CD14-positive monocyte (primary cell): Measurements from ENCODE around the gene CD33. TPM values are rescaled to one million over a fixed set of nuclear protein-coding genes. Genes with fewer than 3 reads are reported as not detected.

Source experiments
- DNase-seq, 3 donors: peaks; one replicate each; pipeline ENCODE4 v3.0.0-alpha.2; 2011 to 2022
- H2AFZ ChIP-seq: 2 replicates; pipeline ENCODE4 v1.6.0; 2012; ENCODE audit warnings: mild to moderate bottlenecking, low read depth, low read length, inconsistent platforms; ENCODE audit not compliant: insufficient read depth, poor library complexity, severe bottlenecking
- H3K27ac ChIP-seq, 2 donors: 1 replicate in 1 of 2; 2 replicates in 1 of 2; pipeline ENCODE4 v1.5.1; 2012 to 2013; ENCODE audit warnings: low read length in 2 of 2, control low read depth in 1 of 2, inconsistent platforms in 1 of 2, low read depth in 1 of 2, mild to moderate bottlenecking in 1 of 2
- H3K27me3 ChIP-seq, 2 donors: one replicate each; pipeline versions ENCODE4 v1.6.0 to v1.6.1; 2011 to 2013; ENCODE audit warnings: low read length in 2 of 2; ENCODE audit not compliant: control insufficient read depth in 2 of 2, insufficient read depth in 2 of 2
- H3K36me3 ChIP-seq, 2 donors: replicated peaks in 1 of 2; 1 replicate in 1 of 2; 2 replicates in 1 of 2; pipeline versions ENCODE4 v1.5.1 to v1.6.1; 2012 to 2013; ENCODE audit warnings: low read length in 2 of 2, control low read depth in 1 of 2, inconsistent platforms in 1 of 2, mild to moderate bottlenecking in 1 of 2; ENCODE audit not compliant: insufficient read depth in 2 of 2, control insufficient read depth in 1 of 2
- H3K4me1 ChIP-seq, 2 donors: 1 replicate in 1 of 2; 2 replicates in 1 of 2; pipeline versions ENCODE4 v1.5.1 to v1.6.1; 2012 to 2013; ENCODE audit warnings: low read length in 2 of 2, control low read depth in 1 of 2, inconsistent platforms in 1 of 2, mild to moderate bottlenecking in 1 of 2, moderate library complexity in 1 of 2; ENCODE audit not compliant: insufficient read depth in 2 of 2, control insufficient read depth in 1 of 2
- H3K4me2 ChIP-seq: replicated peaks from 2 replicates; pipeline ENCODE3; 2012; ENCODE audit warnings: low read length, moderate library complexity, mild to moderate bottlenecking; ENCODE audit not compliant: poor library complexity, severe bottlenecking; ENCODE audit errors: extremely low read depth
- H3K4me3 ChIP-seq, 3 experiments: fragments of 200-600 bp in 1 of 3; sonication (generic) in 1 of 3; replicated peaks in 1 of 3; 1 replicate in 2 of 3; 2 replicates in 1 of 3; pipeline ENCODE4 v1.5.1; 2011 to 2013; ENCODE audit warnings: low read length in 3 of 3, mild to moderate bottlenecking in 3 of 3, control low read depth in 2 of 3, low read depth in 2 of 3, inconsistent platforms in 1 of 3, moderate library complexity in 1 of 3
- H3K79me2 ChIP-seq: 2 replicates; pipeline ENCODE4 v1.6.0; 2012; ENCODE audit warnings: mild to moderate bottlenecking, control low read depth, inconsistent platforms, low read length, moderate library complexity; ENCODE audit not compliant: insufficient read depth
- H3K9ac ChIP-seq: 2 replicates; pipeline ENCODE4 v1.6.0; 2017; ENCODE audit warnings: low read length, mild to moderate bottlenecking; ENCODE audit not compliant: insufficient read depth, poor library complexity, severe bottlenecking
- H3K9me3 ChIP-seq, 2 donors: replicated peaks in 1 of 2; 1 replicate in 1 of 2; 2 replicates in 1 of 2; pipeline versions ENCODE4 v1.5.1 to v1.6.1; 2012 to 2013; ENCODE audit warnings: low read length in 2 of 2, control low read depth in 1 of 2; ENCODE audit not compliant: control insufficient read depth in 1 of 2, insufficient read depth in 1 of 2
- H4K20me1 ChIP-seq: 2 replicates; pipeline ENCODE4 v1.6.0; 2012; ENCODE audit warnings: mild to moderate bottlenecking, low read length, control low read depth, moderate library complexity; ENCODE audit not compliant: insufficient read depth
- H3K27ac Mint-ChIP-seq, 7 donors: one replicate each; pipeline ENCODE4 v1.8.0; 2020; ENCODE audit warnings: mild to moderate bottlenecking in 7 of 7, mixed read lengths in 7 of 7, moderate library complexity in 6 of 7, inconsistent platforms in 2 of 7
- H3K27me3 Mint-ChIP-seq, 3 donors: one replicate each; pipeline ENCODE4 v1.8.0; 2021 to 2022; ENCODE audit warnings: low read depth in 3 of 3, mild to moderate bottlenecking in 3 of 3, mixed read lengths in 3 of 3, moderate library complexity in 3 of 3, inconsistent platforms in 1 of 3
- H3K36me3 Mint-ChIP-seq, 2 donors: one replicate each; pipeline ENCODE4 v1.8.0; 2020; ENCODE audit warnings: mixed read lengths in 2 of 2, inconsistent platforms in 1 of 2, mild to moderate bottlenecking in 1 of 2
- H3K4me1 Mint-ChIP-seq: one replicate; pipeline ENCODE4 v1.8.0; 2020; ENCODE audit warnings: mild to moderate bottlenecking, mixed read lengths
- H3K4me3 Mint-ChIP-seq, 2 donors: one replicate each; pipeline ENCODE4 v1.8.0; 2020; ENCODE audit warnings: mild to moderate bottlenecking in 2 of 2, mixed read lengths in 2 of 2, moderate library complexity in 1 of 2
- H3K9me3 Mint-ChIP-seq, 7 donors: one replicate each; pipeline ENCODE4 v1.8.0; 2020 to 2022; ENCODE audit warnings: mixed read lengths in 7 of 7, mild to moderate bottlenecking in 6 of 7, moderate library complexity in 6 of 7, inconsistent platforms in 2 of 7
- WGBS: methylation state at CpG from one replicate; pipeline ENCODE4 v1.1.5; 2013; ENCODE audit warnings: missing lambda C conversion rate; ENCODE audit not compliant: insufficient coverage; 5-methylcytosine and 5-hydroxymethylcytosine counted together
- intact Hi-C, 2 donors: fragments of 100-400 bp; cut with micrococcal nuclease; formaldehyde crosslinking; loops; one replicate each; pipeline versions ENCODE4 v1.15.0 to v1.15.1; 2023
- polyA plus RNA-seq, 3 donors: library from polyadenylated mRNA; depleted of rRNA in 1 of 3; unstranded in 2 of 3; stranded (reverse) in 1 of 3; fragments of 300-500 nt in 2 of 3; fragments of >200 nt in 1 of 3; fragmentation: Illumina TruSeq in 2 of 3; gene quantifications; 1 replicate in 2 of 3; 2 replicates in 1 of 3; pipeline ENCODE4 v1.2.3, GENCODE V29; 2012 to 2021
- small RNA-seq: library from RNA; depleted of rRNA; stranded (forward); fragments of <200 nt; gene quantifications from one replicate; pipeline ENCODE3, GENCODE V24; 2012; ENCODE audit warnings: low read depth; ENCODE audit not compliant: insufficient read length
- TF ChIP-seq, protein P1 (sequence below): fragments of 200-600 bp; IDR thresholded peaks from one replicate; pipeline ENCODE4 v1.8.0; 2022; ENCODE audit warnings: antibody characterized with exemption, mild to moderate bottlenecking

CD33 gene
- polyA plus RNA-seq, 3 donors, result 229 to 360 (median 264) TPM

DNA sequence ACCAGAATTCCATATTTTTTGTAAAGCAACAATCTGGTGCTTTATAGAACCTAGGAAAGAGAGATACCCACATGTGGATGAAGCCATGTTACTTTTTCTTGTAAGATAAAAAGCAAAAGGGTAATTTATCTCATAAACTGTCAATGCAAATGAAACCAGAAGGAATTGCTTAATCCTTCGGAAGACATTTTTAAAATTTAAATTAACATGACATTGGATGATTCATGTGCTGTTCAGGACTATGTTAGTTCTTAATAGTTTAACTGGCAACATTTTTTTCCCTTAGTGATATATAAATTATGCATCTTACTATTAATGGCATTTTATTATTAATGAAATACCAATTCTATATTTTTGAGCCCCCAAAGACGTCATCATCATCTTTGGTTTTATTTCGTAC lies 60.8 kb downstream of the CD33 start:
- Histone ChIP-seq H3K4me3 (no peak overlapping the region), H3K36me3 (no peaks in the 10 kb centered on the region), H3K4me1 (no peaks in the 10 kb centered on the region), H3K9me3 (no peaks in the 10 kb centered on the region), H3K9ac (no peak overlapping the region), H3K27me3 (peaks cover 0 to 6% of the 10 kb centered on the region in 2 donors), H3K4me2 (no peak overlapping the region), H4K20me1 (no peaks in the 10 kb centered on the region), H2AFZ (no peak overlapping the region), H3K79me2 (no peaks in the 10 kb centered on the region), H3K27ac (no peak overlapping the region)
- intact Hi-C loops, result no loop called here
- no peaks in the 10 kb centered on the region for H3K4me1 Mint-ChIP-seq
- TF ChIP-seq, protein P1, sequence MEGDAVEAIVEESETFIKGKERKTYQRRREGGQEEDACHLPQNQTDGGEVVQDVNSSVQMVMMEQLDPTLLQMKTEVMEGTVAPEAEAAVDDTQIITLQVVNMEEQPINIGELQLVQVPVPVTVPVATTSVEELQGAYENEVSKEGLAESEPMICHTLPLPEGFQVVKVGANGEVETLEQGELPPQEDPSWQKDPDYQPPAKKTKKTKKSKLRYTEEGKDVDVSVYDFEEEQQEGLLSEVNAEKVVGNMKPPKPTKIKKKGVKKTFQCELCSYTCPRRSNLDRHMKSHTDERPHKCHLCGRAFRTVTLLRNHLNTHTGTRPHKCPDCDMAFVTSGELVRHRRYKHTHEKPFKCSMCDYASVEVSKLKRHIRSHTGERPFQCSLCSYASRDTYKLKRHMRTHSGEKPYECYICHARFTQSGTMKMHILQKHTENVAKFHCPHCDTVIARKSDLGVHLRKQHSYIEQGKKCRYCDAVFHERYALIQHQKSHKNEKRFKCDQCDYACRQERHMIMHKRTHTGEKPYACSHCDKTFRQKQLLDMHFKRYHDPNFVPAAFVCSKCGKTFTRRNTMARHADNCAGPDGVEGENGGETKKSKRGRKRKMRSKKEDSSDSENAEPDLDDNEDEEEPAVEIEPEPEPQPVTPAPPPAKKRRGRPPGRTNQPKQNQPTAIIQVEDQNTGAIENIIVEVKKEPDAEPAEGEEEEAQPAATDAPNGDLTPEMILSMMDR, result no peak
- no peak for DNase-seq
- WGBS, result no CpG with 5 or more reads among the region's 3 CpGs
- H3K27me3 Mint-ChIP-seq, result peaks cover 5 to 19% (median 13%) of the 10 kb centered on the region in 3 donors
- H3K27ac Mint-ChIP-seq, result no peak overlapping the region
- H3K36me3 Mint-ChIP-seq, result no peaks in the 10 kb centered on the region
- peaks cover 0 to 10% (median under 1%) of the 10 kb centered on the region in 7 donors for H3K9me3 Mint-ChIP-seq
- no peak overlapping the region for H3K4me3 Mint-ChIP-seq

Small RNAs within 50 kb of the gene (small RNA-seq; reads per million reads assigned to genes)
- not detected for gene MIR8074

Other genes with a start within 250 kb of the CD33 start
- not detected for gene KLK7, start 241.2 kb upstream of the CD33 start, polyA plus RNA-seq
- not detected for gene KLK8, start 223.5 kb upstream of the CD33 start, polyA plus RNA-seq
- gene KLK10, start 205.4 kb upstream of the CD33 start, polyA plus RNA-seq, result not detected
- not detected for gene KLK11, start 198.5 kb upstream of the CD33 start, polyA plus RNA-seq
- not detected for gene KLK12, start 190.1 kb upstream of the CD33 start, polyA plus RNA-seq
- not detected for gene KLK13, start 160.0 kb upstream of the CD33 start, polyA plus RNA-seq
- under 1 TPM in 1 of 3 donors, not detected in 2; 0.29 TPM for gene KLK14, start 142.2 kb upstream of the CD33 start, polyA plus RNA-seq
- gene CTU1, start 116.7 kb upstream of the CD33 start, polyA plus RNA-seq, result 1 to 10 TPM in 2 of 3 donors, under 1 TPM in 1; 0.75 to 3.0 (median 2.9) TPM
- gene SIGLEC9, start 100.2 kb upstream of the CD33 start, polyA plus RNA-seq, result 100 to 1,000 TPM in 2 of 3 donors, 10 to 100 TPM in 1; 87.5 to 137 (median 133) TPM
- gene SIGLEC7, start 82.8 kb upstream of the CD33 start, polyA plus RNA-seq, result 10 to 100 TPM; 71.8 to 93.3 (median 82.0) TPM
- under 1 TPM in 1 of 3 donors, not detected in 2; 0.16 TPM for gene SIGLECL1, start 26.0 kb downstream of the CD33 start, polyA plus RNA-seq
- gene IGLON5, start 86.6 kb downstream of the CD33 start, polyA plus RNA-seq, result under 1 TPM in 1 of 3 donors, not detected in 2; 0.05 TPM
- 1 to 10 TPM in 1 of 3 donors, under 1 TPM in 2; 0.62 to 2.3 (median 0.73) TPM for gene VSIG10L, start 117.1 kb downstream of the CD33 start, polyA plus RNA-seq
- gene ETFB, start 141.3 kb downstream of the CD33 start, polyA plus RNA-seq, result 10 to 100 TPM; 51.0 to 72.1 (median 63.0) TPM
- under 1 TPM in 1 of 3 donors, not detected in 2; 0.08 TPM for gene CLDND2, start 143.9 kb downstream of the CD33 start, polyA plus RNA-seq
- gene NKG7, start 147.6 kb downstream of the CD33 start, polyA plus RNA-seq, result 10 to 100 TPM; 11.1 to 19.9 (median 16.4) TPM
- not detected for gene LIM2, start 162.9 kb downstream of the CD33 start, polyA plus RNA-seq
- gene C19orf84, start 165.5 kb downstream of the CD33 start, polyA plus RNA-seq, result not detected
- gene SIGLEC10, start 192.6 kb downstream of the CD33 start, polyA plus RNA-seq, result 100 to 1,000 TPM in 1 of 3 donors, 10 to 100 TPM in 2; 16.6 to 114 (median 64.9) TPM
- not detected for gene SIGLEC8, start 233.4 kb downstream of the CD33 start, polyA plus RNA-seq